Liver (tissue), 3 donors: ENCODE data around the gene NMNAT1.
"Not testable (repeated sequence)": the region's sequence is repeated elsewhere in the genome, so short reads cannot be mapped to it uniquely, and the experiment has no call there.

ENCODE experiments used
- GABPA ChIP-seq, 2 donors: IDR thresholded peaks in 1 of 2; conservative IDR thresholded peaks in 1 of 2; 2 replicates each; pipeline ENCODE4 v1.6.1; 2016; ENCODE audit warnings: antibody characterized with exemption in 2 of 2, mild to moderate bottlenecking in 1 of 2, moderate library complexity in 1 of 2
- JUND ChIP-seq, 2 donors: IDR thresholded peaks; 2 replicates each; pipeline ENCODE4 v1.6.1; 2016; ENCODE audit warnings: antibody characterized with exemption in 2 of 2
- SP1 ChIP-seq: IDR thresholded peaks from 2 replicates; pipeline ENCODE4 v1.6.1; 2018; ENCODE audit warnings: antibody characterized with exemption, mild to moderate bottlenecking
- TAF1 ChIP-seq: conservative IDR thresholded peaks from 2 replicates; pipeline ENCODE4 v1.6.1; 2016; ENCODE audit warnings: antibody characterized with exemption, mild to moderate bottlenecking
- TF ChIP-seq, protein P1 (sequence below): fragments of 150-350 bp; IDR thresholded peaks from 2 replicates; pipeline ENCODE4 v1.5.1; 2017; ENCODE audit warnings: improper control_type of control experiment, low read depth, low read length; ENCODE audit not compliant: missing input control
- TF ChIP-seq, protein P2 (sequence below): IDR thresholded peaks from 2 replicates; pipeline ENCODE4 v1.6.1; 2016; ENCODE audit warnings: antibody characterized with exemption
- TF ChIP-seq, protein P3 (sequence below): IDR thresholded peaks from 2 replicates; pipeline ENCODE4 v1.6.1; 2016; ENCODE audit warnings: antibody characterized with exemption
- TF ChIP-seq, protein P4 (sequence below): IDR thresholded peaks from 2 replicates; pipeline ENCODE4 v1.6.1; 2016; ENCODE audit warnings: antibody characterized with exemption
- TF ChIP-seq, protein P5 (sequence below): IDR thresholded peaks from 2 replicates; pipeline ENCODE4 v1.6.1; 2016; ENCODE audit warnings: antibody characterized with exemption, mild to moderate bottlenecking
- donor health status: healthy.
- donor health status: healthy.

DNA sequence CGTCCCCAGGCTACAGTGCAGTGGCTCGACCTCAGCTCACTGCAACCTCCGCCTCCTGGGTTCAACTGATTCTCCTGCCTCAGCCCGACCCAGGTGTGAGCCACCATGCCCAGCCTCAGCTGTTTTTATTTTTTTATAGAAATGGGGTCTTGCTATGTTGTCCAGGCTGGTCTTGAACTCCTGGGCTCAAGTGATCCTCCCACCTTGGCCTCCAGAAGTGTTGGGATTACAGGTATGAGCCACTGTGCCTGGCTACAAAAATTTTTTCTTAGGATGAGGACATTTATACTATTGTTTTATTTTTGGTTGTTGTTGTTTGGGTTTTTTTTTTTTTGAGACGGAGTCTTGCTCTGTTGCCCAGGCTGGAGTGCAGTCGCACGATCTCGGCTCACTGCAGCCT is 62.0 kb downstream of the NMNAT1 start:
- TF ChIP-seq TAF1; JUND (IDR thresholded peaks at IDR 0.05); GABPA (IDR thresholded peaks at IDR 0.05 in 1 of 2, conservative IDR thresholded peaks at IDR 0.05 in 1 of 2); SP1: not testable (repeated sequence)
- TF ChIP-seq, protein P1, sequence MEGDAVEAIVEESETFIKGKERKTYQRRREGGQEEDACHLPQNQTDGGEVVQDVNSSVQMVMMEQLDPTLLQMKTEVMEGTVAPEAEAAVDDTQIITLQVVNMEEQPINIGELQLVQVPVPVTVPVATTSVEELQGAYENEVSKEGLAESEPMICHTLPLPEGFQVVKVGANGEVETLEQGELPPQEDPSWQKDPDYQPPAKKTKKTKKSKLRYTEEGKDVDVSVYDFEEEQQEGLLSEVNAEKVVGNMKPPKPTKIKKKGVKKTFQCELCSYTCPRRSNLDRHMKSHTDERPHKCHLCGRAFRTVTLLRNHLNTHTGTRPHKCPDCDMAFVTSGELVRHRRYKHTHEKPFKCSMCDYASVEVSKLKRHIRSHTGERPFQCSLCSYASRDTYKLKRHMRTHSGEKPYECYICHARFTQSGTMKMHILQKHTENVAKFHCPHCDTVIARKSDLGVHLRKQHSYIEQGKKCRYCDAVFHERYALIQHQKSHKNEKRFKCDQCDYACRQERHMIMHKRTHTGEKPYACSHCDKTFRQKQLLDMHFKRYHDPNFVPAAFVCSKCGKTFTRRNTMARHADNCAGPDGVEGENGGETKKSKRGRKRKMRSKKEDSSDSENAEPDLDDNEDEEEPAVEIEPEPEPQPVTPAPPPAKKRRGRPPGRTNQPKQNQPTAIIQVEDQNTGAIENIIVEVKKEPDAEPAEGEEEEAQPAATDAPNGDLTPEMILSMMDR: not testable (repeated sequence)
- TF ChIP-seq, protein P2, sequence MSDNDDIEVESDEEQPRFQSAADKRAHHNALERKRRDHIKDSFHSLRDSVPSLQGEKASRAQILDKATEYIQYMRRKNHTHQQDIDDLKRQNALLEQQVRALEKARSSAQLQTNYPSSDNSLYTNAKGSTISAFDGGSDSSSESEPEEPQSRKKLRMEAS: not testable (repeated sequence)
- TF ChIP-seq, protein P3, sequence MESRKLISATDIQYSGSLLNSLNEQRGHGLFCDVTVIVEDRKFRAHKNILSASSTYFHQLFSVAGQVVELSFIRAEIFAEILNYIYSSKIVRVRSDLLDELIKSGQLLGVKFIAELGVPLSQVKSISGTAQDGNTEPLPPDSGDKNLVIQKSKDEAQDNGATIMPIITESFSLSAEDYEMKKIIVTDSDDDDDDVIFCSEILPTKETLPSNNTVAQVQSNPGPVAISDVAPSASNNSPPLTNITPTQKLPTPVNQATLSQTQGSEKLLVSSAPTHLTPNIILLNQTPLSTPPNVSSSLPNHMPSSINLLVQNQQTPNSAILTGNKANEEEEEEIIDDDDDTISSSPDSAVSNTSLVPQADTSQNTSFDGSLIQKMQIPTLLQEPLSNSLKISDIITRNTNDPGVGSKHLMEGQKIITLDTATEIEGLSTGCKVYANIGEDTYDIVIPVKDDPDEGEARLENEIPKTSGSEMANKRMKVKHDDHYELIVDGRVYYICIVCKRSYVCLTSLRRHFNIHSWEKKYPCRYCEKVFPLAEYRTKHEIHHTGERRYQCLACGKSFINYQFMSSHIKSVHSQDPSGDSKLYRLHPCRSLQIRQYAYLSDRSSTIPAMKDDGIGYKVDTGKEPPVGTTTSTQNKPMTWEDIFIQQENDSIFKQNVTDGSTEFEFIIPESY: not testable (repeated sequence)
- TF ChIP-seq, protein P4, sequence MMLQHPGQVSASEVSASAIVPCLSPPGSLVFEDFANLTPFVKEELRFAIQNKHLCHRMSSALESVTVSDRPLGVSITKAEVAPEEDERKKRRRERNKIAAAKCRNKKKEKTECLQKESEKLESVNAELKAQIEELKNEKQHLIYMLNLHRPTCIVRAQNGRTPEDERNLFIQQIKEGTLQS: not testable (repeated sequence)
- TF ChIP-seq, protein P5, sequence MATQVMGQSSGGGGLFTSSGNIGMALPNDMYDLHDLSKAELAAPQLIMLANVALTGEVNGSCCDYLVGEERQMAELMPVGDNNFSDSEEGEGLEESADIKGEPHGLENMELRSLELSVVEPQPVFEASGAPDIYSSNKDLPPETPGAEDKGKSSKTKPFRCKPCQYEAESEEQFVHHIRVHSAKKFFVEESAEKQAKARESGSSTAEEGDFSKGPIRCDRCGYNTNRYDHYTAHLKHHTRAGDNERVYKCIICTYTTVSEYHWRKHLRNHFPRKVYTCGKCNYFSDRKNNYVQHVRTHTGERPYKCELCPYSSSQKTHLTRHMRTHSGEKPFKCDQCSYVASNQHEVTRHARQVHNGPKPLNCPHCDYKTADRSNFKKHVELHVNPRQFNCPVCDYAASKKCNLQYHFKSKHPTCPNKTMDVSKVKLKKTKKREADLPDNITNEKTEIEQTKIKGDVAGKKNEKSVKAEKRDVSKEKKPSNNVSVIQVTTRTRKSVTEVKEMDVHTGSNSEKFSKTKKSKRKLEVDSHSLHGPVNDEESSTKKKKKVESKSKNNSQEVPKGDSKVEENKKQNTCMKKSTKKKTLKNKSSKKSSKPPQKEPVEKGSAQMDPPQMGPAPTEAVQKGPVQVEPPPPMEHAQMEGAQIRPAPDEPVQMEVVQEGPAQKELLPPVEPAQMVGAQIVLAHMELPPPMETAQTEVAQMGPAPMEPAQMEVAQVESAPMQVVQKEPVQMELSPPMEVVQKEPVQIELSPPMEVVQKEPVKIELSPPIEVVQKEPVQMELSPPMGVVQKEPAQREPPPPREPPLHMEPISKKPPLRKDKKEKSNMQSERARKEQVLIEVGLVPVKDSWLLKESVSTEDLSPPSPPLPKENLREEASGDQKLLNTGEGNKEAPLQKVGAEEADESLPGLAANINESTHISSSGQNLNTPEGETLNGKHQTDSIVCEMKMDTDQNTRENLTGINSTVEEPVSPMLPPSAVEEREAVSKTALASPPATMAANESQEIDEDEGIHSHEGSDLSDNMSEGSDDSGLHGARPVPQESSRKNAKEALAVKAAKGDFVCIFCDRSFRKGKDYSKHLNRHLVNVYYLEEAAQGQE: not testable (repeated sequence)
